HG03175 (cell line): ENCODE data around the gene CHD2.

Experiments
- ATAC-seq: cut with Tn5 transposase; IDR thresholded peaks from one replicate; pipeline ENCODE4 v1.9.1; 2021; ENCODE audit warnings: mild to moderate bottlenecking, moderate library complexity; ENCODE audit not compliant: unreplicated experiment

CHD2 gene

GRCh38 chr15:92954578-92954977, 54.5 kb downstream of the CHD2 start:
- no peak for ATAC-seq

DNA sequence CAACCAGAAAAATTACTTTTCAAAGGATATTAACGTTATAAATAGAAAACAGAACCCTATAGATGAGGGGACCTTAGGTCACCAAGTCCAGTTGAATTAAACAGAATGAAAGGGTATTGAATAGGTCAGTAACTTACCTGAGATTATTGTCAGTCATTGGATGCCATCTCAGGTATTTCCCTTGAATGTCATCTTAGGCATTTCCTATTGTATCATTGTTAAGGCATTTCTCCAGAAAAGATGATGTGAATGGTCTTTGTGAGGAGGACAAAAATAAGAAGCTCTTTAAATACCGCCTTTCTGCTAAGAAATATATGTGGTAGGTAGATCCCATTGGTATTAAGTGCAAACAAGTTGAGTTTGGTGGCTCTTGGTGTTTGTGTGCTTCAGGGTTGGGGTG, 55.6 kb downstream of the CHD2 start:
- no peak for ATAC-seq

DNA sequence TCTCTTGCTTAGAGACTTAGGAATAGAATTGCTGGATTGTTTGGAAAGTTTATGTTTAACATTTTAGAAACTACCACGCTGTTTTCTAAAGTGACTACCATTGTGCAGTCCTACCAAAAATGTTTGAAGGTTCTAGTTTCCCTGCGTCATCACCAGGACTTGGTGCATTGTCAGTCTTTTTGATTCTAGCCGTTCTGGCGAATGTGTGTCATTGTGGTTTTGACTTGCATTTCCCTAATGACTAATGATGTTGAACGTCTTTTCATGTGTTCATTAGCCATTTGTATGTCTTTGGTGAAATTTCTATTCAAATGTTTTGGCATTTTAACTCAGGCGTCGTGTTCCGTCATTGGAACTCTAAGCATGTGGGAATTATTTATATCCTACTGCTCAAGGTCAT, 58.0 kb downstream of the CHD2 start:
- ATAC-seq, result no peak

DNA sequence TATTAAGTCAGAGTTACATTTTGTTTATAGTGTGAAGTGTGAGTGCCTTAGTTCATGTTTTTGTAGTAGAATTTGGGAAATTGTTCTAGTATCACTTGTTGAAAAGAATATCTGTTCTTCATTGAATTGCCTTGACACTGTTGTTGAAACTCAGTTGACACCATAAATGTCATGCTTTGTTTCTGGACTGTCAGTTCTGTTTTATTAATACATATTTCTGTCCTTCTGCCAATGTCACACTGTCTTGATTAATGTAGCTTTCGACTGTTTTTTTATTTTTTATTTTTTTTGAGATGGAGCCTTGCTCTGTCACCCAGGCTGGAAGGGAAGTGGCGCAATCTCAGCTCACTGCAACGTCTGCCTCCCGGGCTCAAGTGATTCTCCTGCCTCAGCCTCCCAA, 59.1 kb downstream of the CHD2 start:
- no peak for ATAC-seq

GRCh38 chr15:92960996-92961681, 61.0 kb downstream of the CHD2 start:
- no peak for ATAC-seq

DNA sequence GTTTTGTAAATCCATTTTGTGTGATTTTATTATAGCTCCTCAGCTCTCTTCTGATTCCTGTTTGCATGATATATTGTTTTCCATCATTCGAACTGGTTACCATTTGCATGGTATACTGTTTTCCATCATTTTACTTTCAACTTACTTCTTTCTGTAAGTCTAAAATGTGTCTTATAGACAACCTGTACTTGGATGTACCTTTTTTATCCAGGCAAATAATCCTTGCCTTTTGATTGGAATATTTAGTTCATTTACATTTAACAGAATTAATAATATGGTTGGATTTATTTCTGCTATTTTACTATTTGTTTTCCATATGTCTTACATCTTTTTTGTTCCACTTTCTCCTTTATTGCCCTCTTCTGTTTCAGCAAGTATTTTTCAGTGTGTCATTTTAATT, 62.8 kb downstream of the CHD2 start:
- ATAC-seq, result no peak

- no peak for ATAC-seq
Measured at GRCh38 chr15:92963794-92964193, 63.7 kb downstream of the CHD2 start.

DNA sequence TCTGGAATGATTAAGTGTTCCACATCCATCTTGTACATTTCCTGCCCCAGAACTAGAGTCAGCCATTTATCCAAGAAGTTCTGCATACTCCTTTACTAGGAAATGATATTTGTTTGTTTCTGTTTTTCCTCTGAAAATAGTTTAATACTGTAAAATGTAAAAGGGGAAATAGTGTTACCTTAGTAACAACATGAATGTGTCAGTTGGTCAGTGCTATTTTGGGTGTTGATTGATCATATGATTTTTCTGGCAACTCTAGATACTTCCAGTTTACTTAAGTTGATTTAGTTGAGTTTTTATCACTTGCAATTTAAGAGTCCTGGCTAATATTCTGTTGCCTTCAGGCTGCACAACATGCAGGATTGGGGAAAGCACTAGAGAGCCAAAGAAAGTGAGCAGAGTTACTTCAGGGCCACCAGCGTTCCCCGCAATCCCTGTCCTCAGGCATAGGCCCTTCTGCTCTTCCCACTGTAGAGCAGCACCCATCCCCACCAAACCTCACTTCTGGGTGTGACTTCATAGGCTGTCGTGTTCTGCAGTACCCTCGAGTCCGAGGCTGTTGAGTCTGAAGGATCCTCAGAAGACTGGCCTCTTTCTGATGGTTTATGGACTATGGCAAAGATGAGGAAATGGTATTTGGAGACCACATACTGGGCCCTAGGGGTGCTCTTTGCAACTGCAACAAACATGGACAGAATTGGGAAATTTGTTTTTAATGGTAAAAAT, 69.0 kb downstream of the CHD2 start:
- ATAC-seq, result no peak

GRCh38 chr15:92970656-92971055, 70.5 kb downstream of the CHD2 start:
- ATAC-seq, result no peak

- ATAC-seq, result no peak
Measured at GRCh38 chr15:92971081-92971480, 71.0 kb downstream of the CHD2 start.

DNA sequence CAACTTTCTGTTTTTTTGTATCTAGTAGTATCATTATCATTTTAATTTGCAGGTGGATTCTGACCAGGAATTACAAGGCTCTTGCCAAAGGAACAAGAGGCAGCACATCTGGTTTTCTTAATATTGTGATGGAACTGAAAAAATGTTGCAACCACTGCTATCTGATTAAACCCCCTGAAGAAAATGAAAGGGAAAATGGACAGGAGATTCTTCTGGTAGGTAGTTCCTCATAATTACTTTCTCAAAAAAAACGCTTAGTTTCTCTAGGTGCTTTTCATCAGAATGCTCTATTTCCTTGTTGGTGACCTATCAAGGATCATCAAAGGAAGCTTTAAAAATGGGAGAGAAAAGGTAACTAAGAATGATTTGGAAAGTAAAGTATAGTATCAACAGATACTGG, 71.6 kb downstream of the CHD2 start:
- ATAC-seq, result no peak

- ATAC-seq, result no peak
Measured at GRCh38 chr15:92974183-92974915, 74.2 kb downstream of the CHD2 start.

DNA sequence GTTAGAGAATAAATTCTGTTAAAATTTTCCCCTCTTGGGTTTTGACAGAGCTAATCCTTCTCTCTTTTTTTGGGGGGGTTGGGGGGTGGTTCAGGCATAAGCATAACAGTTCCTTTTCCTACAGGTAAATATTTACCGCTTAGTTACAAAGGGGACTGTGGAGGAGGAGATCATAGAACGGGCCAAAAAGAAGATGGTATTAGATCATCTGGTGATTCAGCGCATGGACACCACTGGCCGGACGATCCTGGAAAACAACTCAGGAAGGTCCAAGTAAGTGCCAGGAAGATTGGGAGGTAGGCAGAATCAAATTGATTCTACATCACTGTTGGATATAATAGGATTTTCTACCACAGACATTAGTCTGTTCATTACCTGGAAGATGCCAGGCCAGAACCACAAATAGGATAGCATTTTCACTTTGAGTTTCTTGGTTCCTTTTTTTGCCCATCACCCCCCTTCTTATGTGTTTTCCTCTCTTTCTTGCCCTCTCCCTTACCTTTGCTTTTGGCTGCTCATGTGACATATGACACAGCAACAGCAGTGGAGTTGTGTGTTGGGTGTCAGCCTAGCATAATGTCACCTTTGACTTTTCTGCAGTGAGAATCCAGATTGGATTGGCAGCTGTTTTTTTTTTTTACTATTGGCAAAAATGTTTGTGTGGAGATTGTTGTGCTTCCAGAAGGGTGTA, 79.0 kb downstream of the CHD2 start:
- no peak for ATAC-seq

DNA sequence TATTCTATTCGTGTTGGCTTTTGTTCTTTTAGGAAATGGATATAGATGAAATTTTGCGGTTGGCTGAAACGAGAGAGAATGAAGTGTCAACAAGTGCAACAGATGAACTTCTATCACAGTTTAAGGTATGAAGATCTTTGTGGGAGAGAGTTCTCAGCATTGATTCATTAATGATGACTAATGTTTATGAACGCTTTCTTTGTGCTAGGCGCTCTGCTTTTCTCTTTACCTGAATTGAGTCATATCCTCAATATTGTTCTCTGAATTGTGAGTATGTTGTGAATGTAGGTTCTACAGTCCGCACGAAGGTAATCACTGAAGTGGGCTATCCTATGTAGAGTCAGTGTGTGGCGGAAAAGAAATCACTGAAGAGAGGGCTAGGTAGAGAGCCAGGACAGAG, 81.2 kb downstream of the CHD2 start:
- ATAC-seq, result no peak

DNA sequence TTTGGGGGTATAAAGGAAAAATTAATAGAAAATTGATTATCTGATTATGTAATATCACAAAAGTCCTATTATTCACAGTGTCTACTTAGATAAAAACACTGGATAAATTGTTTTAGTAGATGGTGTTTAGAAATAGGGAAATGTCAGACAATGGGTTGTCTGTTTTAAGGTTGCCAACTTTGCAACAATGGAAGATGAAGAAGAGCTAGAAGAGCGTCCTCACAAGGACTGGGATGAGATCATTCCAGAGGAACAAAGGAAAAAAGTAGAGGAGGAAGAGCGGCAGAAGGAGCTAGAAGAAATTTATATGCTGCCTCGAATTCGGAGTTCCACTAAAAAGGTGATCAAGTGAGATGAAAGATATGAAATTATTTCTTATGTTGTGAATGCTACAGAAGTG, 84.0 kb downstream of the CHD2 start:
- no peak for ATAC-seq

GRCh38 chr15:92989470-92989869, 89.3 kb downstream of the CHD2 start:
- ATAC-seq, result peak; percentile 62

- no peak for ATAC-seq
Measured at GRCh38 chr15:92990031-92990430, 89.9 kb downstream of the CHD2 start.

- ATAC-seq, result no peak
Measured at GRCh38 chr15:92992720-92993119, 92.6 kb downstream of the CHD2 start.

DNA sequence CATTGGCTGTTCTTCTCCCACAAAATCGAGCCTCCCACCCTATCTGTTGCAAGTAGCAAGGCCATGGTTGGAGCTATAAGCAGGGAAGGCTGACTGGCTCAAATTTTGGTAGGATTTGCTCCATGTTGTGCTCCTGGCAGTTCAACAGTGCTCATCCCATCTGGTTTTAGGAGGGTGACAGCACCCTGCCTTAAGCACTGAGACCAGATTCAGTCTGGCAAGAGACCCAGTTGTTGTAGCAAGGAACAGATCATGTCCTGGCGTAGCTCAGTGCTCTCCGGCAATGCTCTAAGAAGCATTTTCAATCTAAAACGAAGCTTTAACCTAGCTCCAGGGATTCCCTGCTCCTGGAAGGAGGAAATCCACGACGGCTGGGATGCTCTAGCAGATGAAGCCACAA, 97.7 kb downstream of the CHD2 start:
- ATAC-seq, result no peak

GRCh38 chr15:93001156-93001555, 101.0 kb downstream of the CHD2 start:
- ATAC-seq, result no peak

GRCh38 chr15:93001881-93002280, 101.8 kb downstream of the CHD2 start:
- no peak for ATAC-seq
